HG03135 (cell line): ENCODE measurements around the gene PRKD1.
"Not testable (repeated sequence)": the region's sequence is repeated elsewhere in the genome, so short reads cannot be mapped to it uniquely, and the experiment has no call there.

Experiments
- ATAC-seq: cut with Tn5 transposase; IDR thresholded peaks from one replicate; pipeline ENCODE4 v1.9.1; 2021; ENCODE audit warnings: mild to moderate bottlenecking, moderate library complexity; ENCODE audit not compliant: unreplicated experiment

The PRKD1 gene

DNA sequence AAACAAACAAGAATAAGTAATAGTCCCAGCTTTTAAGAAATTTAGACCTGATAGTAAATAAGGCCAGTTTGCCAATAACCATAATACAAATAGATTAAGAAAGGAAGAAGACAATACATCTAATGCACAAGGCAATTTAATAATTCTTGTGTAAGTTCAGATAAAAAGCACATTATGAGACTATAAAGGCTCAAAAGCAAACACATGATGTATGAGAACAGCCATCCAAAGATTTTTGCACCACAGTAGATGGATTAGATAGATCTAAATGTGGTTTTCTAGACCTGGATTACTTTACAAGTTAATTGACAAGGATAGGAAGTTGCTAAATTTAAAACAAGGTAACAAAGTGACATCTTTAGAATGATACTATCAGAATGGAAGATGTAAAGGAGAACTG, 125.4 kb downstream of the PRKD1 start:
- no peak for ATAC-seq

DNA sequence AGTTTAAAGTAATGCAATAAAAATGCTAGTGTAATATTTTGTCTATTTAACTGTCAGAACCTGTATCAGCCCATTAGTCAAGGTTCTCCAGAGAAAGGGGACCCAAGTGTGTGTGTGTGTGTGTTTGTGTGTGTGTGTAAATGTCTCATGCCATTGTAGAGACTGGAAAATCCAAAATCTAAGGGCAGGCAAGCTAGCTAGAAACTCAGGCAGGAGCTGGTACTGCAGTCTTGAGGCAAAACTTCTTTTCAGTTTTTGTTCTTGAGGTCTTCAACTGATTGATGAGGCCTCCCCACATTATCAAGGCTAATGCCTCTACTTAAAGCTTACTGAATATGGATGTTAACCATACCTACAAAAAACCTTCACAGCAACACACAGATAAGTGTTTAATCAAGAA, 126.7 kb downstream of the PRKD1 start:
- no peak for ATAC-seq

DNA sequence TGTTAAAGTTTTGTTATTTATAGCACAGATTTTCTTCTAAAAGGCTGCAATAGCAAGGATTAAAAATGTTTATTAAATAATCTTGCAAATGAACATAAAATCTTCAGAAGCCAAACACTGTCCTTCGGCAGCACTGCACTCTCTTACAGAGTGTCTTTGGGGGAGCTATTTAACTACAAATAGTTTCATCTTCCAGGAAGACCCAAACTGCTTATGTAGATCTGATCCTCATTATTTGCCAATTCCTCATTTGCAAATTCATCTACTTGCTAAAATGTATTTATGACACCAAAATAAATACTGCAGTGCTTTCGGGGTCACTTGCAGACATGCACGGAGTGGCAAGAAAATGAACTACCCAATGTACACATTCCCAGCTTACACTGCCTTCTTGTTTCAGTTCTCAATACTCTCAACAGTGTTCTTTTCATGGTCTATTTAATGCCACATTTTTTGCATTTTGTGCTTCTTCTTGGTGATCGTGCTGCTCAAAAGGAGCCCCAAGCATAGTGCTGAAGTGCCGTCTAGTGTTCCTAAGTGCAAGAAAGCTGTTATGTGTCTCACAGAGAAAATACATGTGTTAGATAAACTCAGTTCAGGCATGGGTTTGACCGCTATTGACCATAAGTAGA, 128.1 kb downstream of the PRKD1 start:
- ATAC-seq = no peak

DNA sequence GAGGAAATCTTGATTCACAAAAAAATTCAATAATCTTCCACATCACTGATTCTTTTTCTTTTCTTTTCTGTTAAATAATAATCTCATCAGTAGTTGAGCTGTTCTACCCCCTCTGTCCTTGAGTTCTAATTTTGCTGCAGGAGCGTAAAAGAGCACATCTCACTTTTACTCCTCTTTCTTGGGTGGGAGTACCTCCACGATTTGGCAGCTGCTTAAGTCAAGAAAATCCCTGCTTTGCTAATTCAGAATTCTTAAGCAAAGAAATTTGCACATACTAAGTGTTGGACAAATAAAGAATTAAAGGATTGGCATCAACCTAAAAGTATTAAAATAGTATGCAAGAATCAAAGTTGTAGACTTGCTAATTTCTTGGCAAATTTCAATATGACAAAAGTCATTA, 128.8 kb downstream of the PRKD1 start:
- no peak for ATAC-seq

DNA sequence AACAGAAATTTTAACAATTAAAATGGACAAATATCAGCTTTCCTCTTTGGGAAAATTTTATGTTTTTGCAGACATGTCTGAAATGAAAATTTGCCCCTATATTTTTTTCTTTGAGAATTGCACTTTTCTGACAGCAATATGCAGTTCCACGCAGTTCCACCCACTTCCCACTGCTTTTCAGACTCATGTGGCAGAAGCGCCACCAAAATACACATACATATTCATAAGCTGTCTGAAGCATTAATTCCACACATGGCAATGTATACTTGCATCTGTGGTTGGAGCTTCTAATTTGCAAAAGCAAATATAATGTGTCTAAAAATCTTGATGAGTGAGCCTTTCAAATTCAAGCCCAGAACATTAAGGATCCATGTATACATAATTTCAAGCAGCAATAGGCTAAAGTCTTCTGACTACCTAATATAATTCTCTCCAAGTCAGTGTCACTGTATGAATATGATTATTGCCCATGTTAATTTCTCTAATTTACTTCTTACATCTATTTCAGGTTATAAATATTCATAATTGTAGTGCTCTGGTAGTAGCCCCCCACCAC, 129.5 kb downstream of the PRKD1 start:
- ATAC-seq = no peak

DNA sequence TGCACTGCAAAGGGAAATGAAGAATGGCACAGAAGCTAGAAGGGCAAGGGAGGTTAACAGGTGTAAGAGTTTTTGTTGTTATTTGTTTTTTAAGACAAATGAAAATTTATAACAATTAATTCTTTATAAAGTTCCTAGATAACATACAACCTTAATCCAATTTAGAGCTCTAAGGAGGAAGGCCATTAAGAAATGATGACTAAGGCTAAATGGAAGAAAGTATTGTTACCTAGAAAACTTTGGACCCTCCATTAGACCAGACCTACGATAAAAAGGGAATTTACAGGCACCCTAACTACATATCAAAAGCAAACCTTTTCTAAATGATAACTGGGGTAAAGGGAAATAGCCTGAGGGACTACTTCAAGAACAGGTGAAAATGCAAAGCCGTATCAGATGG, 130.8 kb downstream of the PRKD1 start:
- ATAC-seq = no peak

DNA sequence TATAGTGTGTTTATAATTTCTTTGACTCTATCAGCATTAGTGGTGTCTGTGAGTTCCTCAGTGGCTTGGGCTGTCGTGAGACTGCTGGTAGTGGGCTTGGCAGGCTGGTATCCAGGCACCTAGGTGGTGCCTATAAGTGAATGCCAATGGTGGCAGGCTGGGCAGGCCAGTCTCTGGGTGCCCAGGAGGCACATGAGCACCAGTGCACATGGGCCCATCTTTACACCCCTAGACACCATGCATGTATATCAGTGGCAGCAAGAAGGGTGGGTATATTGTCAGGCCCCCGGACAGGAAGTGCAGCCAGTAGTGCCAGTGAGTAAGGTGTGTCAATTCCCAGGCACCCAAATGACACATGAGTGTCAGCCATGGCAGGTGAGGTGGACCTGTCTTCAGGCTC, 138.2 kb downstream of the PRKD1 start:
- no peak for ATAC-seq

DNA sequence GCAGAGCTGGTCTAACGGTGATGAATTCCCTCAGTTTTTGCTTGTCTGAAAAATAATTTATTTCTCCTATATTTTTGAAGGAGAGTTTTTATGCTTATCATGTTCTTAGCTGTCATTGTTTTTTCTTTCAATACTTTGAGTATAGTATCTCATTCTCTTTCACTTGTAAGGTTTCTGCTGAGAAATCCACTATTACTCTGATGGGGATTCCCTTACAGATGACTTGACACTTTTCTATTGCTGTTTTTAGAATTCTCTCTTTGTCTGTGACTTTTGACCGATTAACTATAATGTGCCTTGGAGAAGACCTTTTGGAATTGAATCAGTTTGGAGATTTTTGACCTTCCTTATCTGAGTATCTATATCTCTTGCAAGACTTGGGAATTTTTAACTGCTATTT, 139.6 kb downstream of the PRKD1 start:
- no peak for ATAC-seq

DNA sequence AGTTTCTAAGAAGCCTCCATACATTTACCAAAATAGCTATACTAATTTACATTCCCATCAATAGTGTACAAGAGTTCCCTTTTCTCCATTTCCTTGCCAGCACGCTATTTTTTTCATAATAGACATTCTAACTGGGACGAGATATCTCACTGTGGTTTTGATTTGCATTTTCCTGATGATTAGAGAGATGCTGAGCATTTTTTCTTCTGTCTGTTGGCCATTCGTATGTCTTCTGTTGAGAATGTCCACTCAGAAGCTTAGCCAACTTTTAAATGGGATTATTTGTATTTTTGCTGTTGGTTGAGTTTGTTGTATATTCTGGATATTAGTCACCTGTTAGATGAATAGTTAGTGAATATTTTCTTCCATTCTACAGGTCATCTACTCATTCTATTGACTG, 144.1 kb downstream of the PRKD1 start:
- ATAC-seq = no peak

DNA sequence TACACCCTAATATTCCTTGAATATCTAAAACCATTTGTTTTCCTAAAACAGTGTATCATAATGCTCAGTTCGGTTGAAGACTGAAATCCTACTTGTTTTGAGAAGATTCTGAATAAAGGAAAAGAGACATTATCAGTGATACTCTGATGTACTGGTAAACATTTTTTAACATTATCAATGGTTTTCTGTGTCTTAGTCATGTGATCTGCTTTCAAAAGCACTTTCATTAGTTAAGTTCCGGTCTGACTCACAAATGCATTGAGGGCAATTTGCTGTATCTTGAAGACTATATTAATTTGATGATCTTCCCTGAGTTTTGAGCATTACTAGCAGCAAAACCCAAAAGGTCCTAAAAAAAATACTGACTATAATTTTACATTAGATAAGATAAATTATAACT, 145.6 kb downstream of the PRKD1 start:
- no peak for ATAC-seq

DNA sequence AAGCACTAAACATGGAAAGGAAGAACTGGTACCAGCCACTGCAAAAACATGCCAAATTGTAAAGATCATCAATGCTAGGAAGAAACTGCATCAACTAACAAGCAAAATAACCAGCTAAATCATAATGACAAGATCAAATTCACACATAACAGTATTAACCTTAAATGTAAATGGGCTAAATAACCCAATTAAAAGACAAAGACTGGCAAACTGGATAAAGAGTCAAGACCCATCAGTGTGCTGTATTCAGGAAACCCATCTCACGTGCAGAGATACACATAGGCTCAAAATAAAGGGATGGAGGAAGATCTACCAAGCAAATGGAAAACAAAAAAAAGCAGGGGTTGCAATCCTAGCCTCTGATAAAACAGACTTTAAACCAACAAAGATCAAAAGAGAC, 150.5 kb downstream of the PRKD1 start:
- ATAC-seq = not testable (repeated sequence)

DNA sequence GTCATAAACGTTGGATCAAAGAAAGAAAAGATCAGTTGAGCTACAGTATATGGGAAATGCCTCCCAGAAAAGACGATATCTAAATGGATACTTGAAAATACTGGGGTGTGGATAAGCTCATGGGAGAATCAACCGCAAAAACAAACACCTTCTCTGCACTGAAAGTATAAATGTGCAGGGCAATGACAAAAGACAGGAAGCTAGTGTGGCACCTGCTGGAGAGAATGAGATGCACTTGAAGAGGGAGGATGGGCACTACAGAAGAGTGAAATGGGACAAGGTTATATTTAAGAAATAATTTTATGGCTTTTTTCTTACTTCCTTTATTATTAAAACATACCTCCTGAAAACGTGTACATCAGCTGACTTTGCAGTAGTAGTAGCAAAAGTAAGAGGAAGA, 153.7 kb downstream of the PRKD1 start:
- ATAC-seq = no peak

DNA sequence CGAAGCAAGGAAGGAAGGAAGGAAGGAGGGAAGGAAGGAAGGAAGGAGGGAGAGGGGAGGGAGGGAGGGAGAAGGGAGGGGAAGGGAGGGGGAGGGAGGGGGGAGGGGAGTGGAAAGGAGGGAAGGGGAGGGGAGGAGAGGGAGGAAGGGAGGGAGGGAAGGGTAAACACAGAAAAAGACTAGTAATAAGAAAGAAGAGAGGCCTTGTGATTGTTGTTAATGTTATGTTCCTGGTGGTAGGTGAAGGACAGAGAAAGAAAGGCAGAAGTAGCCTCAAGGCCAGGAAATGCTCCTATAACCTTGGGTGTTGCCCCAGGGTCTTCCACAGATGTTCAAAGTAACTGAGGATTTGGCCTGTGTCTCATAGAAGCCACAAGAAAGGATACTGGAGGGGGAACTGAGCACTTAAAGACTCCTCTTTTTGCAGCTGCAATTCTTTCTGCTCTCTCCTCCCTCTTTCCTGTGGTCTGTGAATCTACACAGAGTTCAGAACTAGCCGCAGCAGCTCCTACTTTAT, 164.2 kb downstream of the PRKD1 start:
- no peak for ATAC-seq

DNA sequence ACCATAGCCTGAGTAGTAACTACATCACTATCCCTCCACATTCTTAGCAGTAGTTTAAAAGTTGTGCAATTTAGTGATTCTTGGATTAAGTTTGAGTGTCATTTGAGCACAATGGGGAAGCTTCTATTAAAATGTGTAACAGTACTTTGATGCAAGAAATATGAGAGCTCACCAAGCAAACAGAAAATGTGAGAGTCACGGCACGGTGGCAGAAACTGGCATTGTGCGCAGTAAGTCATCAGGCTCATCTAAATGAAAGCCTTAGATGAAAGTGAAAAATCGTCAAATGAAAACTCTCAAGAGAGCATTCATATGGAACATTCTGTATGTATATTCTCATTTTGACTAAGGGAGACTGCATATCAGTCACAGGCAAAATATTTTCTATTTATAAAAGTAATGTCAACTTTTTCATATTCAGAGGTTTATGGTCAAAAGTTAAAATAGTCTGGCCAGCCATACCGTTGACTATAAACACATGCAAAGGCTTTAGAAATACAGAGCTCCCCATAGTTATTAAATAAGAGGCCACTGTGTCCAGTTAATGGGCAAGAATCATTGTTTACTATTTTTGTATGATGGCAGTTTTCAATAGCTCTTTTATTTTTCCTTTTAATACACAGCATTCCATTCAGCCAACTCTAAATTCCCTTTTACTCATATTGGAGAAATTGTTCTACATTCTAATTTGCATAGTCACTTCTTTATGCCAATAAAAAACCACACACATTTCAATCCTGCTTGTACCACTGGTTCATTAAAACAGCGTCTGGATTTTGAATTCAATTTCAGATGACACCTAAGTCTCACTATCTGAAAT, 167.9 kb downstream of the PRKD1 start:
- peak; percentile 62 for ATAC-seq

DNA sequence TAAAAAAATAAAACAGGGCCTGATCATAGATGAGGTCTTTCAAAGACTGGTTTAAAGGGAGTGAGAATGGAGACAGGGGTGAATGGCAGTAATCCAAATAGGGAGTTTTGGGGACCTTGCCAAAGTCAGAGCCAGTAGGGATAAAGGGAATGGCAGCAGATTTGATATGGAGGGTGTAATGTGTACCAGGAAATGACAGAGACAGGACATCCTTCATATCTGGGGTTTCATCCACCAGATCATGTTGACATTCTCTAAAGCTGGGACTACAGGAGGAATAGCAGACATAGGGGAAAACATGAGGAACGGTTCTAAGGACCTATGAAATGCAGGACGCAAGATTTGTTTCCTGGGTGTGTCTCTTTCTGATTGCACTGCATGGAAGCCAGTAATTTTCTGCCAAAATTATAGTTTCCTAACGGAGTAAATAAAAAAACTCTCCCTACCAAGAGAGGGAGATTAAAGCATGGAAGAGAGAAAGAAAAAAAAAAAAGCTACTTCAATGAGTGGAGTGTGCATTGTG, 169.9 kb downstream of the PRKD1 start:
- ATAC-seq = no peak

DNA sequence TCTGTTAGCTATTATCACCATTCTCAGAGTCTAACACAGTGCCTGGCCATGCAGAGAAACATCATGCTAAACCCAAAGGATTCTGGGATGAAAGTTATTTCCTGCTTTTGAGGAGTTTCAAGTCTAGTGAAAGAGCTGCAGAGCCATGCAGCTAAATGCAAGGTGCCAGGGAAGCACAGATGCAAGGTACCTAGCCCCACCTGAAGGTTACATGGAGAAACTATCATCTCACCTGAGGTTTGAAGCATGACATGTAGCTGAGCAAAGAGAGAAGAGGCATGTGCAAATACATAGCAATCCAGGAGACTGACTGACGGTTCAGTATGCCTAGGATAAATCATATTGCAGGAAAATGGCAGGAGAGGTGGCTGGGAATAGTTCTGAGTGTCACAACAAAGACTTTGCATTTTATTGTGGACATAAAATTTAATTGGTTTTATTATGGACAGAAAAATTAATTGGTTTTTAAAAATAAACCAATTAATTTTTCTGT, 170.4 kb downstream of the PRKD1 start:
- no peak for ATAC-seq

DNA sequence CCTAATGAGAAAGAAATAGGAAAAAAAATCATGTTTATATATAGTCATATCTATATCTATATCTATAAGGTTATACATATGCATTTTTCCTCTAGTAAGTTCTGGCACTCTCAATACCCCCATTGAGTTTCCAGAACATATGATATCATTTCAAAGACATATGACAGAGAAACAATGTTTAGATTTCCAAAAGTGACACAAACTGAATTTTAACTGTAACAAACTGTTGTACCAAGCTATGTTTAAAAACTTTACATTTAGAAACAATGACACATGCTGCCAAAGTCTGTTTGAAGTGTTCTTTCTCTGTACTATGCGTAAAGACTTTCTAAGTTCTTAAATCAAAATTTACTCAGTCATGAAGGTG, 171.6 kb downstream of the PRKD1 start:
- no peak for ATAC-seq

DNA sequence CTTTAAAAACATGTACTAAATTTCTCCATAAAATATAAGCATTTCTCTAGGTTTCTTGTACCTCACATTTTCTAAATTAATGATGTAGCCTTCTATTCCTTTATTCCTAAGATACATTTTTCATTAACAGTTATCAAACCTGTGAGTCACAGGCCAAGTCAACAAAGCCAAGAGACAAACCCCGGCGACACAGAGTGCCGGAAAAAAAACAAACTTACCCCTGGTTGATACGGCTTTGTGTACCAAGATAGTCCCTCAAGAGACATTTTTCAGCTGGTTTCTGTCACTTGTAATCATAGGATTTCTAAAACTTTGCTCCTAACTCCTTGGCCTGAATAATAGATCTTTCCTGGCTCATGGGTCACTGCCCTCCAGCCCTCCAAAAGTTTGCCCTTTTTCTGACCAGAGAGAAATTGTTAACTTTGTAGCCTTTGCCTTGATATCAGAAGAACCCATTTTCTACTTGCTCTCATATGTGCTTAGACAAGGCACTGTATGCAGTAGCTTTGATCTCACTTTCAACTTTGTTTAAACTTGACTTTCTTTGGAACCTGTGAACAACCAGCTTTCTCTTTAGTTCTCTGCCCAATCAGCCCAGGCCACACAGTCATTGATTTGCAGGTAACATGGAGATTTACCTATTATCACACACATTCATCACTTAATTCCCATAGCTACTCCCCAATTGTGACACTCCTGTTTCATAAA, 172.2 kb downstream of the PRKD1 start:
- ATAC-seq = no peak

DNA sequence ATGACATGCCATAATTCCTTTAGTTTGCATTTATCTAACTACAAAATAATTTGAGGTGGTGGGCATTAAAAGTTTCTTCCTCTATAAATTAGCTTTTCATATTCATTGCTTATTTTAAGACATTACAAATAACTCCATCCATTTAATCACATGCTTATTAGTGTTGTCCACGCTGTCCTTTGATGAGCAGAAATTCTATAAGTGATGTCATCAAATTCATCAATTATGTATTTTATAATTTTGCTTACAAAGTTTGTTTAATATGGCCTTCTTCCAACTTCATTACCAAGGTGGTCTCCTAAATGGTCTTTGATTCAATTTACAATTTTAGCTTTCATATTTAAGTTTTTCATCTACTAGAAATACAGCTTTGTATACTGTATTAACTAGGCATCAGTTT, 173.5 kb downstream of the PRKD1 start:
- no peak for ATAC-seq

DNA sequence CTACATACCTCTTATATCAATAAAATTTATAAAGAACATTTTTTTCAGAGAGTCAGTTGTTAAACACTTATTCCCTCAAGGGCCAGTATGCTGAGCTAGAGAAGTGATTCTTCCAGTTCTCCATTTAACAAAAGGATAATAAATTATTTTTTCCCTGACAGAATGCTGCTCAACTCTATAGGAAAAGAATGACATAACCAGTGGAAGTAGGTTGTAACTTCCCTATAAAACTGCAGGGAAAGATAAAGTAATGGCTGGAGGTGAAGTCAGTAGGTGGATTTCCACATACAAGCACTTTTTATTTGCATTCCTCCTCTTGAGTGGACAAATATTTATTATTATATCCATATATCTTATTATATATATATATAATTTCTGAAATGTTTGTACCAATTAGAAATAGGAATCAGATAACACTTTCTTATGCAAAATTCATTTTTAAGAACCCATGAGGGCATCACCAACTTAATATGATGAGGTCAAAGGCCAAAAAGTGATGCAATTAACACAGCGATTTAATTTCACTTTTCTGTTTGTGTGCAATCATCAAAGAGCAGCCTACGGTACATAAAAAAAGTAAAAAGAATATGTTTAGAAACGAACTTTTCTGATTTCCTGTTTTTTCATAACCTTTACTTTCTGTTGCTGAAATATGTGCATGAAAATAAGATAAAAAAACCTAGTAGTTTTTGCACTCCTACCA, 175.3 kb downstream of the PRKD1 start:
- no peak for ATAC-seq

DNA sequence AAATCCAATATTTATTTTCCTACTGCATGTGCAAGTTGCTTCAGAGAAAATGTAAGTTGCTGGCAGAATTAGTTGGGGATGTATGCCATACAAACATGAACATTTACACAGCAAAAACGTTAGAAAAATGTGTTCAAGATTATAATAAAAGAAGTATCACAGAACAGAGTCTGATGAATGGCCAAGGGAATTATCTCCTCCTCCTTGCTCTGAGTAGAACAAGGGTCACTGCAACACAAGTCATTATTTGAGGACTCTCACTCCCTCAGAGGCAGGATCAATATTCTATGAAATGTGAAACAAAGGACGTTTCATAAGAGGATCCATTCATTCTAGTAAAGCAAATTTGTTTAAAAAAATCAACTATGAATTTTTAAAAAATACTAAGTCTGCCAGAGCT, 177.8 kb downstream of the PRKD1 start:
- no peak for ATAC-seq
